HG02571 (cell line): ENCODE measurements around the gene HUWE1.

Experiments used
- ATAC-seq: cut with Tn5 transposase; IDR thresholded peaks from one replicate; pipeline ENCODE4 v1.9.1; 2021; ENCODE audit warnings: mild to moderate bottlenecking, moderate library complexity; ENCODE audit not compliant: unreplicated experiment

Gene HUWE1

DNA sequence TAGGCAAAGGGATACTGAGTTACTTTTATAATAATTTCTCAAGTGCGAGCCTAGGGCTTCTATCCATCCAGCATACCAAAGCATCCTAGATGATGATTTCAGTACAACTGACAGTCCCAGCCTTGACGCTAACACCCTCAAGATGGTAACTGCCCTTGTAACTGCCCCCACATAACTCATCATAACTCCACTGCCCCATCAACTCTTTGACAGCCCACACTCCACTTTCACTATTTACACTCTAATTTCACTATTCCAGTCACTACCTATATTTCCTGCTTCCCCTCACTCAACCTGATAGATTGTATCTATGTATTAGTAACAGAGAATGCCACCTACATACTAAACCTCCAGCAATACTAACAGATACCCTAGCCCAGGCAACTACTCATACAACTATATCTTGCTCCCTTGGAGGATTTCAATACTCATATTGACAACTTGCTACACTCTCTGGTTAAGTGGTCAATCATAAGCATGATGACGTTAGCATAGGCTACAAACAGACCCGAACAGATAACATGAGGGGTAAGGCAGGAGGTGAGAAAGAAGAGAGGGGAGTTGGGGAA is 65.0 kb downstream of the HUWE1 start:
- ATAC-seq, result no peak

DNA sequence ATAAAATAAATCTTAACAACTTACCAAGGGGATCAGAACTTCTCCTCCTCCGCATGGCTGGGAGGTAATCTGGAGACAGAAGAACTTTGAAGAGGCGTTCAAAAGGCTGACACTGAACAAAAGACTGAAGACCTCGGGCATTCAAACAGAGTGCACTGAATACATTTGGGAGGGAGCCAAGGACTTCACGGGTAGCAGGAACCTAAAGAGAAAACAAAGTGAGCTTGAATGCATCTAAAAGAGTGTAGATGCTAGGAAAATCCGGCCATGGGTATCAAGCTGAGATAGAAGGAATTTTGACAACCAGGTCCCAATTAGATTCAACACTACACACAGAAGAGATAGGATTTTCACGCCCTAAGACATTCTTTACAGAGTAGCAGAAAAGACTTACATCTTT is 69.6 kb downstream of the HUWE1 start:
- ATAC-seq, result no peak

DNA sequence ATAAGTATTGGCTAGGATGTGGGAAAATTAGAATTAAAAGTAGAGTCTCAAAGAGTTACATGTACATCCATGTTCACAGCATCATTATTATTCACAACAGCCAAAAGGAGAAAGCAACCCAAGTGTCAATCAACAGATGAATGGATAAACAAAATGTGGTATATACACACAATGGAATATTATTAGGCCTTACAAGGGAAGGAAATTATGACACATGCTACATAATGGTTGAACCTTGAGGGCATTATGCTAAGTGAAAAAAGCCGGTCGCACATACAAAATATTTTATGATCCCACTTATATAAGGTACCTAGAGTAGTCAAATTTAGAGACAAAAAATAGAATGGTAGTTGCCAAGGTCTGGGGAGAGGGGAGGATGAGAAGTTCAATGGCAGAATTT is 80.1 kb downstream of the HUWE1 start:
- ATAC-seq, result no peak

DNA sequence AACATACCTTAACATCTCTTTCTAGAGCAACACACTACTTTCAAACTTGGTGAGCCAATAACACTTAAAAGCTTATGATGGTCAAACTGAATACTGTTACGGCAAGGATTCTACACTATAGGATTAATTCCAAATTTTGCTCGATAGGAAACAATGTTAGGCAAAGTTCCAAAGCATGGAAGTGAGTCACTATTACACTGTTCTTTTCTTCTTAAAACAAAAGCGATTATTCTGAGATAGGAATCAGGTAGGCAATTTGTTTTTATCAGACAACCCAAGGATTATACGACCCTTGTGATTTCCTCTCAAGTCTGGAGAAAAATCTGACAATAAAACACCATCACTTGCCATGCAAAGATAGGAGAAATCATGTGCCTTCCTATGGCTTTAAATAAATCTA is 81.5 kb downstream of the HUWE1 start:
- no peak for ATAC-seq

DNA sequence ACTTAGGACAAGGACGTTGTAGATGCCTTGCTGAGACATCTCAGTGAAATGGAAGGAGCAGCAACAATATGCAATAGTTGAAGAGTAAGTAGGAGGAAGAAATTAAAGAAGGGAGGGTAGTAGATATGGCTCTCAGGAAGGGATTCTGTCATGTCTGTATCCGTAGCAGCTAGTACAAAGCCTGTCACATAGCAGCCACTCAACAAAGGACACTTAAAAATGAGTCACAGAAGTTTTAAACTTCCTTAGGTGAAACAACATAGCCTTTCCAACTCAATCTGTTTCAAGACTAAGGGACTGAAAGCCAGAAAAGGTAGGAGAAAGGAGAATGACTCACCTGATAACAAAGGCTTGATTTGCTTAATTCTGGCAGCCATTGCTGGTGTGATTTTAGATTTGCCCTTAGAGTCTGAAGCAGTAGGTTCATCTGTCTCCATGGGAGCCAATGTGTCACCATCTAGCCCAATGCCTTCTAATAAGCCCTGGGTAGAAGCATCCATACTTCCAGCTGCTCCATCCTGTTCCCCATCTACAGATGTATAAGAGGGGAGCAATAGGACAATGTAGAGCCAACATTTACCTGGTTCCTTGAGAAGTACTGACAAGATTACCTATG is 86.6 kb downstream of the HUWE1 start:
- ATAC-seq, result no peak

DNA sequence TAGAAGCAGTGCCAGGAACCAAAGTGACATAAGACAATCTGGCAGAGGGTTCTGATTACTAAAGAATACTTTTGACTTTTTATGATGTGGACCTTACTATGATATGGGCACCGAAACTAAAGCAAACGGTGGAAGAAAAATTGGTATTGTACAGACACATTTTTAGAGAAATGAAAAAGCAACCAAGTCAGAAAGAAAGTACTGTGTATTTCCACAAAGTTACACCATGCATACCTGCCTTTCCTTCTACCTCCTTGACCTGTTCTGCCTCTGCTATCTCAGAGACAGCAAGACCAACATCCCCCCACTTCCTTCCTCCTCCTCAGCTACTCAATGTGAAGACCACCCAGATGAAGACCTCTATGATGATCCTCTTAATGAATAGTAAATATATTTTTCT is 88.3 kb downstream of the HUWE1 start:
- ATAC-seq, result no peak

DNA sequence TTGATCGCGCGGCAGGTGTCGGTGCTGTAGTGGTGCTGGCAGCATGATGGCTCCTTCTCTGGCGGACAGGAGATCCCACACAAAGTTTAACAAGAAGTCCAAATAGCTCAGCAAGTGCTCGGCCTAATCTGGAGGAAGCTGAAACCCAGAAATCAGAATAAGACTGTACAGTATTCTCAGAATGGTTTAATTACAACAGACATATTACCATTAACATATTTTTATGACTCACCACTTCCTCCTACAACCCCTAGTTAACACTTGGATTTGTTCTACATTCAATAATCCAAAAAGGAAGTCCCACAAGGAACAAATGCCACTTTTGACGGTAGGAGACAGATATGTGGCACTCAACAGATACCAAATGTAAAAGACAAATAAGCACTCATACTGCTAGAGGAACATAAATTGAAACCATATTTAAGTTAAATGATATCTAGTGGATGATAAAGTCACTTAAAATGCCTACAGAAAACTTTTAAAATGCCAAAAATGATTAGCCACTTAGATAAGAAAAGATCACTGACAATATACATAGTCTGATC is 91.2 kb downstream of the HUWE1 start:
- no peak for ATAC-seq

DNA sequence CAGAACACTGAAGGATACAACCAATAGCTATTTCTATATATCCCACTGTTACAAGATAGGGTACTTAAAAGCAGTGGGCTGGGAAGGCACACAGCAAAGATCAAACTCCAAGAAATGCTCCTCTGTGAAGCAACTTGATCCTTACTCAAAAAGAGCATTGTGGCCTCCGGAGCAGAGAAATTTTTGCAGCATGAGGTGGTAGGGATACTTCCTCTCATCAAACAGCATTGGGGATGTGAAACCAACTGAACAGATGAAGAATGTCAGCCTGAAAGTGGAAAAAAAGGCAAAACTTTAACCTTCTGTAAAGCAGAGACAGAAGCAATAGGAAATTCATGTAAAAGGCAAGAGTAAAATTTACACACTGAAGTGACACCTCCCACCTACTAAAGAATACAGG is 92.2 kb downstream of the HUWE1 start:
- no peak for ATAC-seq

DNA sequence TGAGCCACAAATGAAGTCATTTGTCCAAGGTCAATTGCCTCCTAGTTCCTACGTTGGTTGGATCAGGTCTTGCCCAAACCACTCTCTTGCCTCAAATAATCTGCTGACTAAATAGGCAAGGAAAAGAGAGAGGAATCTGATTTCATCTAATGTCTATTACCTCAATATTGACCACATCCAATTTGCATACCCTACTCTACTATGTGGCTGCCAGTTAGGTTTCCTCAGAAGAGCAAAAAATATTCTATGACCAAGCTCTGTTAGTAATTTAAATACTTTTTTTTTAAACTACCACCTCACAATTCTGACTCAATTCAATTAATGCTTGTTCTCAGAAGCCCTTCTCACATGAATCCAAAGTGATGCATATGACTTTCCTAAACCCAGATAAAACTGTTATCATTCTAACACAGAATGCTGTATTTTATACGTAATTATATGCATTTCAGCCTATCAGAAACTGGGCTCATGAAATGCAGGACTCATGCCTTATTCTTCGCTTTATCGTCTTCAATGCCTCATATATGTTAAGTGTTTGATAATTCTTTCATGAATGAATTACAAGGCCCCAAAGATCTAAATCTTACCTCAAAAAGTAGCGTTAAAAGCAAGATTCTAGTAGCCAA is 98.6 kb downstream of the HUWE1 start:
- no peak for ATAC-seq

DNA sequence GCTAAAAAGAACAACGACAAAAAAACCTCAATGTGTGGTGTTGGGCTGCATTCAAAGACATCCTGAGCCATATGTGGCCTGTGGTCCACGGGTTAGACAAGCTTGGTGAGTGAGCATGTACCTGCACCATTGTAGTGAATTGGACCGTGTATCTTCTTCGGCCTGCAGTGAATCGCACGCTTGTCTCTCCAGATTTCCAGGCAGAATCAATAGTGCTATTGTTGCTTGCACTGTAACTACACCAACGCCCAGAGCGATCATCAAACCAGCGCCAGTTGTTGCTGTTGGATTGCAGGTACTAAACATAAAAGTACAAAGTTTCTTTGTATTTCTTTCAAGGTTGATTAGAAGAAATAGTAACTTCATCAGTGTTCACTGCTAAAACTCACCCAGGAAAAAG is 101.6 kb downstream of the HUWE1 start:
- no peak for ATAC-seq

DNA sequence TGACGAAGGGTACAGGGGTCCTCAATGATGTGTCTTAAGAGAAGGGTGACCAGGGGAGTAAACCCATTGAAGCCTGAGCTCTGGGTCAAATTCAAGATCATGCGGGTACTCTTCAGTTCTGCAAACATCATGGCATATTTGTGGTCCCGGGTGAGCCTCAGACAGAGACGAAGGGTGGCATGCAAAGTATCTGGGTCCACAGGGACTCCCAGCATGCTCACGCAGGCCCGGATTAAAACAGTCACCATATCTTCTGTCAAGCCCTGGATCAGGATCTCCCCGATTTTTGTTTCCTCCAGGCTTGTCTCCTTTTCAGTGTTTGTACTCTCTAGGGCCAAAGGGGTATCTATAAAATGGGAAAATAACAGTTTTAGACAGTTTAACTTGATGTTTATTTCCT is 102.9 kb downstream of the HUWE1 start:
- ATAC-seq, result no peak

DNA sequence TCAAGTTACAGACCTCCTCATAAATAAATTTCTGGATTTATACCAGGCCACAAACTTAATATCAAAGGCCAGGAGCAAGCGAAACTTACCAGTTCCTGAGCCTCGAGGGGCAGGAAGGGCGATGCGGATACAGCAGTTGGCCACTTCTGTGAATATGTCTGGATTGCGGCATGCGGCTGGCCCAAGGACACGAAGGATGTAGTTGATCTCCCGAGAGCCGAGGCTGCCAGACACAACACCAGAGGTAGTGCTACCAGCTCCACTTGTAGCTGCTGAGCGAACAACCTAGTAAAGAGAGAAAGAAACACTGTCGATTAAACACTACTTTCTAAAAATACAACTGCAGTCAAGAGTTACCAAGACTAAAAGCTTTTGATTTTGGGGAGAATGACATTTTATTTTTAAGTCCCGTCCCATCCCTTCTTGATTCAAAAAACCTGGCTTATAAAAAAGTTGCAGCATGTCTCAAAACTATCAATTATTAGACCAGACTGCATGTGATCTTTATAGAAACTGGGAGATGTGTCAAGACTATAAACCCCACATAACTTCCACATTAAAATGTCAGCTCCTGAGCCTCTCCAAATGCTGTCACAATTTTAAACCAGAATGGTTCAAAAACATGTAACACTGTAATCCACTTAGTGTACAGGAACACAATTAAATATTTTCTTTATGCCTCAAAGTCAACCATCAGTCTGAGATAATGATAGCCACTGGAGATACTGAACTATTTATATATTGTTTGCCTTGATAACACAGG is 105.6 kb downstream of the HUWE1 start:
- no peak for ATAC-seq

DNA sequence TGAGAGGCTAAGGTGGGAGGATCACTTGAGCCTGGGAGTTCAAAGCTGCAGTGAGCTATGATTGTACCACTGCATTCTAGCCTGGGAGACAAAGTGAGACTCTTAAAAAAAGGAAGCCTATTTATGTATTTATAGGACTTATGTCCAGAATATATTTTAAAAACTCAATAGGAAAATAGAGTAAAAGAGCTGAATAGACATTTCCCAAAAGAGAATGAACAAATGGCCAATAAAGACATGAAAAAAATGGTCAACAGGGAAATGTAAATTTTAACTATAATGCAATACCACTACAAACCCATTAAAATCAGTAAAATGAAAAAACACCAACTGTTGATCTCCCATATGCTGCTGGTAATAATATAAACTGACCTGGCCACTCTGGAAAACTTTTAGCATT is 115.0 kb downstream of the HUWE1 start:
- ATAC-seq, result no peak

DNA sequence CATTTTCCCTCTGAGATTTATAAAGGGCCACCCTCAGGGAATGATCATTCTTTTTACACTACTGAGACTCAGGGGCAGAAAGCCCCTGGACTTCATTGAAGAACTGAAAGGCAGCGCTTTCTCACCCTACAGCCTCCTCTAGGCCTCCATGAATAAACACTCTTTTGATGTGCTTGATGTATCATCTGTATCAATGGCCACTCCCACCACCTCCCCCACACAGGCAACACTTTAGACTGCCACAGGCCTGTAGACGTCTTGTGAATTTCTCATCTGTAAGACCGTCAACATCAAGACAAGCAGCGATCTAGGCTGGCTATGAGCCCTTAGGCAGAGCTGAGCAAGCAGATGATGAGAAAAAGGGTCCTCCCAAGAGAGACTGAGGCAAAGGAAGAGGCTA is 123.2 kb downstream of the HUWE1 start:
- ATAC-seq, result no peak

DNA sequence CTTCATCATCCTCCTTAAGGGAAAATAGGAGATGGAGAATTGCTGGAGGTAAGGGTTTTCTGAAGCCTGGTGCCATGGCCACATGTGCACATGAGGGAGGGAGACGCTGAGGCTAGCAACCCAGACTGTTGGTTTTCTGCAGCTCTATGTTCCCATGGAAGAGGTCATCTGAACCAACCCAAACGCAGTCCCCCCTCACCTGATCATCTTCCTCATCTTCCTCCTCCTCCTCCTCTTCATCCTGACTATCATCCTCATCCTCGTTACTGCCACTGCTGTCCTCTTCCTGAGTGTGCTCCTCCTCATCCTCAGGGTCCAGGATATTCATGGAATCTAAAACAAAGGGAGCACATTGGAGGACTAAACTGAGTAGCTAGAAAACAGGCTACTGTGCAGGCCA is 124.6 kb downstream of the HUWE1 start:
- no peak for ATAC-seq

DNA sequence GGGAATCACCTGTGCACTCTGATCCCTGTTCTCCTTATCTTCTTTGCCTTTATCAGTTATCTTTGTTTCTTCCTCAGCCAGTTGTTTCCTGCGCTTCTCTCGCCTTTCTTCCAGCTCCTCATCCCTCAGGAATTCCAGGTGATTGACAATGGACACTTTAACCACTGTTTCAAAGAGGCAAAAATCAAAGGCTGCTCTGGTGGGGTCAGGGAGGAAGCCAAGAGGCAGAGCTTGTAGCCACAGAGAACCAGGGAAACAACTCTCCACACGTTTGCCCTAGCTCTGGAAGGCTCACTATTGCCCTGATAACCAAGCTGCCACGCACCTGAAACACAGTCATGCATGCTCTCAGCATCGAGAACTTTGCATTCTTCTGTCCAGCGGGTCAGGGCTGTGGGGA is 127.9 kb downstream of the HUWE1 start:
- ATAC-seq, result no peak

DNA sequence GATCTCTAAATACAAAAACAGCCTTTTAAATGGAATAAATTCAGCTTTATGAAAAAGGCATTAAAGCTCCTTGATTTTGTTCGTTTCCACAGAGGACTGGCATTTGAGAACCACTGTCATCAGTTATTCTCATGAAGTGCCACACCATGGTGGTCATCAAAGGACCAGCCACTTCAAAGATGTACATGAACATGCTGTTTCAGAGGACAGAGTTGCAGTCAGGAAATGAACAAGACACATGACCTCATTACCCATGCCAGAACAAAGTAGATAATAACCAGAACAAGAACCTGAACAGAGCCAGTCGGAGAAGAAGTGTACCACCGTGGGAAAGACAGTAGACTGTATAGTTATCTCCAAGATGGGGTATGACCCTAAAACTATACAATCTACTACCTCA is 129.7 kb downstream of the HUWE1 start:
- no peak for ATAC-seq

DNA sequence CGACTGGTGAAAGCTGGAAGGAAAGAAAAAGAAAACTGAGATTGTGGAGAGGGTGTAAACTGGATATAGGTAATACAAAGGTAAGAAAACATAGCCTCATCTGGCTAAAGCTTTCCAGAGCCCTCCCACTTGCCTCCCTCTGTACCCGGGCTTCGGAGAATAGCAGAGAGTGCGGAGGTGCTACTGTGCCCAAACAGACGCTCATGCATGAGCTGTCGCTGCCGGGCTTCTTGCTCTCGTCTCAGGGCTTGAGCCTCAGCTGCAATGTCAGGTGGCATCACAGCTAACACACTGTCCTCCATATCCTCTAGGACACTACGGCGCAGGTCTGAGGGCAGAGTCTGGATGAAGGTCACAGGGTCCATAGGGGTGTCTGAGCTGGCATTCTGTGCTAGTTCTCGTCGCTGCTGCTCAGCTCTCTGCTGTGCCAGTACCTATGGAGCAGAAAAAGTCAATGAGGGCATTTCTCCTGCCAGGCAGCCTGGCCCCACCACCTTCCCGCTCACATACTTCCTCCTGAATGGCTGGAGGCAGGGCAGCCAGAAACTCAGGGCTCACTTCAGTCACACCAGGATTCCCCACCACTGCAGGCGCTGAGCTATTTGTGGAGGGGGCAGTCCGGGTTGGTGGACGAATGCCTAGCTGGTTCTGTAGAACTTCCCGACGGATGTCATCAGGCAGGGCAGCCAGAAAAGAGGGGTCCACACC is 135.6 kb downstream of the HUWE1 start:
- no peak for ATAC-seq

DNA sequence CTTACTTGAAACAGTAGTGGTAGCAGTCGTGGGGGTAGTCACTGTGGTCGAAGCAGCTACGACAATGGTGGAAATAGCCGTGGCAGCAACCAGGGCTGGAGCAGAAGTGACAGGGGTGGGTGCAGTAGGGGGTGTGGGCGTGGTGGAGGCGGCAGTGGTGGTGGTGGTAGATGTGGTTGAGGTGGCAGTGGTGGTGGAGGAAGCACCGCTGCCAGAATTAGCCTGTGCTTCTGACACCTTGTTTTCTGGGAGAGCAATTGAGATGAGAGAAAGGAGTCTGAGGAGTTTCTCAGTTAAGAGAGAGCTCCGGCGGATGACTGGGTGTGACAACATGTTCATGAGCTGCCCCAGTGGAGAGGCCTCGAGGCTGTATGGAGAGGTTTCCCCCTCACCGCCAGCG is 138.9 kb downstream of the HUWE1 start:
- ATAC-seq, result no peak

DNA sequence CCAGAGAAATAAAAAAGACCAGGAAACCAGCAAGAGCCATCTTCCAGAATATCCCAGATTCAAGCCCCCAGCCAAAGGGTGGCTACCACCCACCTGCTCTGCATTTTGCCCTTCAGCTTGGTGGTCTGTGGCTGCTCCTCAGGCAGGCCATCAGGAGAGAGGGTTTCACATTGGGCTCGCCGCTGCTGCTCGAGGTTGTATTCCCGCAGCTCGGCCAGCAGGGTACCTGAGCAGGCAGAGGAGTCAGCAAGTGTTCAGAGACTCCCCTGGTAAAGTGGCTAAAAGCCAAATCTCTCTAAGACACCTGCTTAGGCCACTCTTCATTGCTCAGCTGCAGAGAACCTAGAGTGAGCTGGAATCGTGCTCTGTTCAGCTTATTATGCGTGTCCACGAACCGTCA is 141.6 kb downstream of the HUWE1 start:
- no peak for ATAC-seq

DNA sequence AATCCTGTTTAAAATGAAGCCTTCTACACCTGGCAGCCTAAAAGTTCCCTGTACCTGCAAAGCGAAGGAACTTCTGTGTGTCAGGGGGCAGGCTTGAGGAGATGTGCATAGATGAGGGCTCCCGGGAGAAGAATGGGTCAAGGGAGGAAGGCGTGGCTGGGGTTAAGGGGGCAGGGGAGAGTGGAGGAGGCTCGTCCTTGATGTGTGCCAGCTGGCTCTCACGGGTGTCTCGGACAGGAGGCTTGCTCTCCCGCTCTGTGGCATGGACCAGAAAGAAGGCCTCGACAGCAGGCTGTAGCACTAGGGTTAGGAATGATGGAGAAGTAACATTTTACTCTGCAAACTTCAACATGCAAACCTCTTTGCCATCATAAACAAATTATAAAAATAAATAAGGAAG is 147.7 kb downstream of the HUWE1 start:
- ATAC-seq, result no peak
